ENCODE results near the gene CMTM1.
"Not testable (repeated sequence)": the region's sequence is repeated elsewhere in the genome, so short reads cannot be mapped to it uniquely, and the experiment has no call there.

CMTM1 gene

DNA sequence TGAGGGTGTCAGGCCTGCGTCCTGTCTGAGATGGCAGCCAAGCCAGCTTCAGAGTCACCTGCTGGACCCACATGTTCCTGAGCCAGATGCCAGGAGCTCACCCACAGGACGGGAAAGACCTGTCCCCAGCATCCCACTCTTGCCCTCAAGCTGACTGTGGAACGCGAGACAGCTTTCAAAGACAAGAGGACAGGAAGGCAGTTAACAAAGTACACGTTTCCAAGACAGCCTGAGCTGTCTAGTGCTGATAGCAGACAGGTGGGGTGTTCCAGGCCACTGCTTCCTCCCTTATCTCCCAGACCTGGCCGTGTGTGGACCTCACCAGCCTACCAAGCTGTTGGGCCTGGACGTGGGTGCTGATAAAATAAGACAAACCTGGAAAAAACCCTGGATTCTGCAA, 51.5 kb downstream of the CMTM1 start:
- DNase-seq = no peak

DNA sequence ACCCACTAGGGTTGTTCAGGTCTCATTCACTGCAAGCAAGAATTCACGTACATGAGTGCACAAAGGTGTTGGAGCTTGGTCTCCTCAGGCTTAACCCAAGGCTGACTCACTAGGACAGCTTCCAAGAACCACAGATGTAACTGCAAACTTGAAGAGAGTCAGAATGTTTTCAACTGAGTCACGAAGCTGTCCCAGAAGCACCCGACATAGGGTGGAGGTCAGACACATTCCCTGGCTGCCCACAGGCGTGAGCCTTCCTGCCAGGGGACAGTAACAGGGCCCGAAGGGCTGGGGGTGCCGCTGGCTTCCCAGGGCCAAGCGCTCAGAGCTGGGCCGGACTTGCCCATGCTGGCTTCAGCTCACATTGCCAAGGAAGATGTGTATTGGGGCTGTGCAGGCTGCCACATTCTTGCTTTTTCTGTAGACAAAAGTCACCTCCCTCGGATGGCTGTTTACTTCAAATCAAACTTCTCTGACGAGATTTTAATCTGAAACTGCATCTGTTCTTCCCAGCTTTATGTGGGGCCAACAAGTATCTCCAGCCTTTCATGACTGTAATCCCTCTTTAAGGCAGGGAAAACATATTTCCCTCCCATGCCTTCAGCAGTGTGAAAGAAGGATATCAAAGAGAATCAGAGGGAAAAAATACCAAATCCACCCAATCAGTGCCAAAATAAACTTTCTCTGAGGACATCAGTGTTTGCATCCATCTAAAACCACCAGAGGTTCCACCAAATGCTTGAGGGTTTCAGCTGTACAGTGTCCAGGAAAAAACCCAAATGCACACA, 52.5 kb downstream of the CMTM1 start:
- DNase-seq = peak; percentile 84

DNA sequence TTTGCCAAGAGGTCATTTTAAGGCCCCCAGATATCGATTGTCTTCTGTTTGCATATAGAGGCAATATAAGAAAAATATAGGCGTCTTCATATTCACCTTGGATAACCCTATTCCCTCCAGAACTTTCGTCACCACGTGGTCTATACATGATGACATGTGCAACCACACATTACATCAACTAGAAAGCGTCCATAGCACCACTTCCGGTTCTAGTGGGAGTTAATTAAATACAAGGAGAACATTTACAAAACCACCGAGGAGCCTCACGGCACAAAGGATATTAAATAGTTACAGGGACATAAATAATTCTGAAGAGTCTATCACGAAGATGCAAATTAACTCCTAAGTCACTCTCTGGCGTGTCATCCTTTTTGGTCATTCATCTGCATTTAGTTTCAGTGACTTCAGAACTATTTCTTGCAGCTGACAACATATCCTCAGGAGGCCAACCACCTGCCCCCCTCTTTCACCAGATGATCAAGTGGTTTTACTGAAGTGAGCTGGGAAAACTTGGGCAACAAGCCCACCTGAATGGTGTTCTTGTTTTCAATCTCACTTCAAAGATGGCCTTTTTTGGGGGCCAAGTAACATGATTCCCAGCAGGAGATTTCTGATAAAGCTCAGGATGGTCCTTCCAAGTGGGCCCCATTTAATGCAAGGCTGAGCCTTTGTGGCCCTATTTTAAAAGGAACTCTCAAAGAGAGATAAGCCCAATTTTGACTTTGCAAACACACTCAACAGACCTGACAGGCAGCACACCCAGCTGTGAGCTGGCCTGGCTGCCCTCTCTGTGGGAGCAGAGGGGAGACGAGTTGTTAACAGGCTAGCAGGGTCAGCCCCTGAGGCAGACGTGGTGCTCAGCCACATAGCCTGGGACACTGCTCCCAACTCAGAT, 53.5 kb downstream of the CMTM1 start:
- DNase-seq = no peak

GRCh38 chr16:66620429-66620795, 54.2 kb downstream of the CMTM1 start:
- no peak for DNase-seq

DNA sequence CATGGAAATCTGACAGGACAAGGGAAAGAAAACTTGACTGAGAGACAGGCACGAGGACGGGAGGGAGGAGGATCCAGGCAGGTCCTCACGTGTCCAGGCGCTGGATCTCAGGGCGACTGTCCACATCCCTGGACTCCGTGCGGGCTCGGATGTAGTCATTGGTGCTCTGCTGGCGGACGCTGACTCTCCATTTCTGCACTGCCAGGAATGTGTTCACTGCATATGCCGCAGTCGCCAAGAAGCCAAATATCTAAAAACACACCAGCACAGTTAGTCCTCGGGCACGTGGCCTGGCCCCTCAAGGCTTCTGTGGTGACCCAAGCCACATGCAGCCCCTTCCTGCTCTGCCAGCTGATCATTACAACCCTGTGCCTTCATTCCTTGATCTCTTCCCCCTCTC, 55.7 kb downstream of the CMTM1 start:
- no peak for DNase-seq

- DNase-seq = no peak
These were observed 56.6 kb downstream of the CMTM1 start for GRCh38 chr16:66622863-66623262.

GRCh38 chr16:66623755-66624154, 57.5 kb downstream of the CMTM1 start:
- no peak for DNase-seq

- DNase-seq = not testable (repeated sequence)
These were observed 61.6 kb downstream of the CMTM1 start for GRCh38 chr16:66627611-66628378.
